HFF-Myc (cell line): ENCODE data around the gene KDM8.
"Not testable (repeated sequence)": the region's sequence is repeated elsewhere in the genome, so short reads cannot be mapped to it uniquely, and the experiment has no call there.

Experiments
- DNase-seq: peaks from one replicate; pipeline ENCODE4 v3.0.0-alpha.2; 2011; ENCODE audit warnings: low read depth; ENCODE audit errors: extremely low read depth
- H3K4me3 ChIP-seq: replicated peaks from 2 replicates; pipeline ENCODE4 v1.5.1; 2011; ENCODE audit warnings: low read depth, mild to moderate bottlenecking, control low read depth, low read length
- TF ChIP-seq, protein P1 (sequence below): IDR thresholded peaks from 2 replicates; pipeline ENCODE4 v1.5.1; 2012; ENCODE audit warnings: mild to moderate bottlenecking, low read depth, low read length, control low read depth; ENCODE audit errors: missing control alignments

Gene KDM8

DNA sequence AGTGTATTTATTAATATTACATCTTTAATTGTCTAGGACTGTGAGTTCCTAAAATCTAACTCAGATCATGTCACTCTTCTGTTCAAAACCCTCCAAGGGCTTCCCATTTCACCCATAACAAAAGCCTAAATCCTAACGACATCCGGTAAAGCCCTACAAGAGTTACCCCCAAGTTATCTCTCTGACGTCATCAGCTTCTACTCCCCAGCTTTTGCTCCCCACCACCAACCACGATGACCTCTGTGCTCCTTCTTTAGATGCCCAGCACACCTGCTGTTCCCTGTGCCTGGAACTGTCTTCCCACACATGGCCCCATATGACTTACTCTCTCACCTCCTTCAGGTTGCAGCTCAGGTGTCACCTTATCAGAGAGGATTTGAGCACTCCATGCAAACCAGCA is 6.3 kb upstream of the KDM8 start:
- no peak overlapping the region for H3K4me3 ChIP-seq
- TF ChIP-seq, protein P1, sequence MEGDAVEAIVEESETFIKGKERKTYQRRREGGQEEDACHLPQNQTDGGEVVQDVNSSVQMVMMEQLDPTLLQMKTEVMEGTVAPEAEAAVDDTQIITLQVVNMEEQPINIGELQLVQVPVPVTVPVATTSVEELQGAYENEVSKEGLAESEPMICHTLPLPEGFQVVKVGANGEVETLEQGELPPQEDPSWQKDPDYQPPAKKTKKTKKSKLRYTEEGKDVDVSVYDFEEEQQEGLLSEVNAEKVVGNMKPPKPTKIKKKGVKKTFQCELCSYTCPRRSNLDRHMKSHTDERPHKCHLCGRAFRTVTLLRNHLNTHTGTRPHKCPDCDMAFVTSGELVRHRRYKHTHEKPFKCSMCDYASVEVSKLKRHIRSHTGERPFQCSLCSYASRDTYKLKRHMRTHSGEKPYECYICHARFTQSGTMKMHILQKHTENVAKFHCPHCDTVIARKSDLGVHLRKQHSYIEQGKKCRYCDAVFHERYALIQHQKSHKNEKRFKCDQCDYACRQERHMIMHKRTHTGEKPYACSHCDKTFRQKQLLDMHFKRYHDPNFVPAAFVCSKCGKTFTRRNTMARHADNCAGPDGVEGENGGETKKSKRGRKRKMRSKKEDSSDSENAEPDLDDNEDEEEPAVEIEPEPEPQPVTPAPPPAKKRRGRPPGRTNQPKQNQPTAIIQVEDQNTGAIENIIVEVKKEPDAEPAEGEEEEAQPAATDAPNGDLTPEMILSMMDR: no peak
- no peak for DNase-seq

DNA sequence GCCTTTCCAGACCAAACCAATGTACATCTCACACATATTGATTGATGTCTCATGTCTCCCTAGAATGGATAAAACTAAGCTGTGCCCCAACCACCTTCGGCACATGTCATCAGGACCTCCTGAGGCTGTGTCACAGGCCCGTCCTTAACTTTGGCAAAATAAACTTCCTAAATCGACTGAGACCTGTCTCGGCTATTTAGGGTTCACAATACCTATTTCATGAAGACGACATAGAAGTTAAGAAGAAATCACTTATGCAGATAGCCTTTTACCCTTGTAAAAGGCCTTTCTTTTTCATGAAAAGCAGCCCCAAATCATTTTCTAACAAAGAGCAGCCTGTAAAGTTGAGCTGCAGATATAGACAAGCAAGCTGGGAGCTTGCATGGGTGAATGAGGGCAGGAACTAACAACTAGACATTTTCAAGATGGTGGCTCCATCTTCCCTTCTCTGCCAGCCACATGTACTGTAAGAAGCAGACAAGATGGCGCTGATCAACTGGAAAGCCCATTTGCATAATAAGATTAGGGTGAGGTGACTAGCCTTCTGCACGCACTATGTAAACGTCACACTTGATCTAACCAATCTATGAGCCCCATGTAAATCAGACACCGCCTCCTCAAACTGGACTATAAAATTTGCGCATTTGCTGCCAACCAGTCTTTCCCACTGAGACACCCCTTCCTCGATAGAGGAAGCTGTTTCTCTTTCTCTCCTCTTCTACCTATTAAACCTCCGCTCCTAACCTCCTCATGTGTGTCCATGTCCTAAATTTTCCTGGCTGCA is 4.7 kb upstream of the KDM8 start:
- H3K4me3 ChIP-seq: no peak overlapping the region
- TF ChIP-seq, protein P1: no peak
- DNase-seq: no peak

DNA sequence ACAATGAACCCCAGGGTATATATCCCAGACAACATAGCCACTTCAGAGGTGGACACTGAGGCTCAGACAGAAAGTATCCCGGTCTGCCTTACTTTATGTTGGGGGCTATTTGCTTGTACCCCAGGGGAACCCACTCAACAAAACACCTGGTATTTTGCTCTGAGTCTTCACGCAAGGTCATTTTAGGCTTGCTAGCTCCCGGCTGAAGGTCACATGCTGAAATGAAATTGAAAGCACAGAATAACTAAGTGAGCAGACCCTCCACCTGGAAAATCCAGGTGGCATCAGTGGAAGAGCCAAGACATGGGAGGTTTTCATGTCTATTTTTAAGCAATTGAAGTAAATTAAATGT is 4.1 kb upstream of the KDM8 start:
- DNase-seq: no peak
- H3K4me3 ChIP-seq: no peak overlapping the region
- TF ChIP-seq, protein P1: no peak

DNA sequence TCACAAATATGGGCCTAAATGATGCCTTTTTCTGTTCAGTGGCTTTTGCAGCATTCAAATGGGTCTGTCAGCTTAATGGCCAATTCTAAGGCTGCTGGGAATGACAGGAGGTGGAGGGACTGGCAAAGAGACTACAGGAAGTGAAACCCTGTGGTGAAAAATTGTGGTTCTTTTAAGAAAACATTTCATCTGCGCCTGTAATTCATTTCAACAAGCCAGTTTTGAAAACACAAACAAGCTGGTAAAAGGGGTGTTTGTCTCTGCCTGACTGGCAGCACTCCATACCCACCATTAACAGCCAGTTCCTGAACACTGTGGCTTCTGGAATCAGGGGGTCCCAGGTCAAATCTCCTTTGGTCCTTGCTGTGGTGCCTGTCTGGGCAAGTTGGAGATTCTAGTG is 3.6 kb upstream of the KDM8 start:
- DNase-seq: no peak
- TF ChIP-seq, protein P1: no peak
- H3K4me3 ChIP-seq: no peak overlapping the region

DNA sequence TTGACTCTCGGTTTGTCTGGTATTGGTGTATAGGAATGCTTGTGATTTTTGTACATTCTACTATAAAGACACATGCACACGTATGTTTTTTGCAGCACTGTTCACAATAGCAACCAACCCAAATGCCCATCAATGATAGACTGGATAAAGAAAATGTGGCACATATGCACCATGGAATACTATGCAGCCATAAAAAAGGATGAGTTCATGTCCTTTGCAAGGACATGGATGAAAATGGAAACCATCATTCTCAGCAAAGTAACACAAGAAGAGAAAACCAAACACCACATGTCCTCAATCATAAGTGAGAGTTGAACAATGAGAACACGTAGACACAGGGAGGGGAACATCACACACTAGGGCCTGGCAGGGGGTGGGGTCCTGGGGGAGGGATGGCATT is 2.4 kb upstream of the KDM8 start:
- not testable (repeated sequence) for H3K4me3 ChIP-seq, DNase-seq

- peak overlapping the region; percentile 81 for H3K4me3 ChIP-seq
- peak; percentile 77 for DNase-seq
Observed at GRCh38 chr16:27202923-27203506, 311 bp upstream of the KDM8 start.

DNA sequence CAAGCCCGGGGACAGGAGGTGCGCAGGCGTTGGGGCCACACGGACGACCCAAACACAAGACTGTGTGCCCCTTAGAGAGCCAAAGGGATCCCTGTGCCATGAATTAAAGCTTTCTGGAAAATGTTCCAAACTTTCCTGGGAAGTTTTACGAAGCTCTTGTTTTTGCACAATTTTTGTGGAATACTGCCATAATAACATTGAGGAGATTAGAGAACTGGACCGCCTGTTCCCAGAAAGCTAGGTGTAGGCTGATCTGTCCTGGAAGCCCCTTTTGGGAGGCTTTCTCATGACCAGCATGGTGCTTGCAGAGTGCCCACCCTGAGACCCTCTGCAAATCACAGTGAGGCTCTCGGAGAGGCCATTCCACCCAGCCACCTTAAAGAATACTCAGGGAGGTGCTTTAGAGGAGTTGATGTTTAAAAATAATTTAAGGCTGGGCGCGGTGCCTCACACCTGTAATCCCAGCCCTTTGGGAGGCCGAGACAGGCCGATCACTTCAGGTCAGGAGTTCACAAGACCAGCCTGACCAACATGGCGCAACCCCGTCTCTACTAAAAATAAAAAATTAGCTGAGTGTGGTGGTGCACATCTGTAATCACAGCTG is 1.1 kb downstream of the KDM8 start:
- DNase-seq: no peak
- TF ChIP-seq, protein P1: no peak
- H3K4me3 ChIP-seq: peak overlapping the region; percentile 81

More at GRCh38 chr16:27202923-27203506, 311 bp upstream of the KDM8 start:
- TF ChIP-seq, protein P1: no peak
